Measurements from ENCODE around the gene SULT1C4.
"Not testable (repeated sequence)": the region's sequence is repeated elsewhere in the genome, so short reads cannot be mapped to it uniquely, and the experiment has no call there.

Gene SULT1C4

DNA sequence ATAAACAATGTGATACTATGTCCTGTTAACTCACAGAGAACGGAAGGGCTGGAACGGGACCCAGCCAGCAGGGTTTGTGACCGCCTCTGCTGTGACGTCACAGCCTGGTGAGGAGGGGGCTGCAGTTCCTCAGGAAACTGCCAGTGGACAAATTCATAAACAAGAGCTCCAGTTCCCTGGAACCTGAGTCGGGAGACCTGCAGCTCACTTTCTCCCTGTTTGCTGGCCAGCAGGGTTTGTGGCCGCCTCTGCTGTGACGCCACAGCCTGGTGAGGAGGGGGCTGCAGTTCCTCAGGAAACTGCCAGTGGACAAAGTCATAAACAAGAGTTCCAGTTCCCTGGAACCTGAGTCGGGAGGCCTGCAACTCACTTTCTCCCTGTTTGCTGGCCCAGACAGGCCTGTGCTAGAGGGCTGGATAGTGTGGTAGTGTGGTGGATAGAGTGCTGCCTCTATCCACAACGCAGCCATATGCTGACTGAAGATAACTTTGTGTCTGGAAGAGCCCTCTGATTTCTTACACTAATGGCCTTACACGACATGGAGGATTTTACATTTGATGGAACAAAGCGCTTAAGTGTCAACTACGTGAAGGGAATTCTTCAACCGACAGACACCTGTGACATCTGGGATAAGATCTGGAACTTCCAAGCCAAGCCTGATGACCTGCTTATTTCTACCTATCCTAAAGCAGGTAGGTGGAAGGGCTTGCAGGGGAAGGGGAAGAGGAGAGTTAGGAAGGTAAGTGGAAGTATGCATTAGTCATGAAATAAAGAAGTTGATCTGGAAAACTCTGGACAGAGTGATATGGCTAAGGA is at the start of gene SULT1C4:
TSS of gene SULT1C4 (plus strand) at position 140 of the 816 bp plus-strand sequence. CDS start at position 524, 384 bp downstream.
- no peak for DNase-seq (ENCODE audit: low spot score)

DNA sequence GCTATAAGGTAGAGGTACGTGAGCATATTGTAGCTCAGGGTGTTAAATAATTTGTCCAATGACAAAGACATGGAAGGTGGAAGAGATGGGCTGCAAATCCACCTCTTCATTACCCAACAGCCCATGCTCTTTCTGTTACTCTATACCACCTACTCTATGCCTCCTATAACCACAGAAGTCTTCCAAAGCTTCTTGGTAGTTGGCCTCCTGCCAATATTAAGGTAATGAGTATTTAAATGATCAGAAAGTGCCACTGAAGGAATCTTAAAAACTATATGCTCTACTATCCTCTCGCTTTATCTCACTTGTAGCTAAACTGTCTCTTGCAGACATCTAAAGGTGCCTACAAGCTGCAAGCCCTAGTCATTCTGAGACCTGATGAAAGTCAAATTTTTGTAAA is 48.0 kb upstream of the SULT1C4 start:
- no peak for DNase-seq (ENCODE audit: low spot score)

DNA sequence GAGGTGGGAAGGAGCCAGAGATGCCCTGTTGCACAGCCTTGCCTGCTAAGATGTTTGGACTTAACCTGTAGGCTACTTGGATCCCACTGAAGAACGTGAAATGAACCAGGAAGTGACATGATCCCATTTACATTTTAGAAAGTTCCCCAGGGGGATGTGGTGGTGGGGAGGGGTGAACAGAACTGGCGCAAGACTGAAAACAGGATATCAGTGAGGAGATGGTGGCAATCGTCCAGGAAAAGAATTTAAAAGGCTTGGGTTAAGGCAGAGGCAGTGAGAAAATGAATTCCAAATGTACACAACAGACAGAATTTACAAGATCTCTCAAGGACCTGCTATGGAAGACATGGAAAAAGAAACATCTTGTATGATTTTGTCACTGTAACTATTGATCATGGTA is 46.8 kb upstream of the SULT1C4 start:
- DNase-seq (ENCODE audit: low spot score), result no peak

DNA sequence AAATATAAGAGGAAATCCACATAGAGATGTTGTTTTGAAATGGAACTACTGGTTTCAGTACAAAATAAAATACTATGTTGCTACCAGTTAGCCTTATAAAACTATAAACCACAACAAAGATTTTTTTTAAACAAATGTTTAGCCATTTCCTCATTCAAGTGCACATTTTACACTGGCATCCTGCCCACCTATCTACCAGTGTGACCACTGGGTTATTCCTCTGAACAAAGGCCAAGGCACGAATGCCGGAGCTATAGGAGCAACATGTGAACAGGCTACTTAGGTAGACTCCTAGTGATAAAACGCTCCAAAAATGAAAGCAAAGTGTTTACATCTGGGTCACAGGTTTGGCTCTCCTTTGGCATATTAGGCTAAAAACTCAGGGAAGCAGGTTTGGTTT is 31.8 kb upstream of the SULT1C4 start:
- no peak for DNase-seq (ENCODE audit: low spot score)

DNA sequence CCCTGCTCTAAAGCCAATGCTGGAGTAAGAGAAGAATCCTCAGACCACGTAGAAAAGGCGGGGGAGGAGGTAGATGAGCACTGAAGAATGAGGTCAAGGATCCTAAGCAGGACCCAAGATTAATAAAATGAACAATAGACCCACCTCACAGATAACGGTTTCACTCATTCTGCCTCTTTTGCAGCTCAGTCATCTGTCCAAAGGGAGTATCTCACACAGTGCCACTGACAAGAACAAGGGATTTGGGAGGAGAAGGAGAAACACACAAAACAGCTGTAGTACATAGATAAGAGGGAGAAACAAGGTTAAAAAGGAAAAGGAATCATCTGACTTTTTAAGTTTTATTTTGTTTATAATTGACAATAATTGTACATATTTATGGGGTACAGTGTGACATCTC is 30.9 kb upstream of the SULT1C4 start:
- no peak for DNase-seq (ENCODE audit: low spot score)

DNA sequence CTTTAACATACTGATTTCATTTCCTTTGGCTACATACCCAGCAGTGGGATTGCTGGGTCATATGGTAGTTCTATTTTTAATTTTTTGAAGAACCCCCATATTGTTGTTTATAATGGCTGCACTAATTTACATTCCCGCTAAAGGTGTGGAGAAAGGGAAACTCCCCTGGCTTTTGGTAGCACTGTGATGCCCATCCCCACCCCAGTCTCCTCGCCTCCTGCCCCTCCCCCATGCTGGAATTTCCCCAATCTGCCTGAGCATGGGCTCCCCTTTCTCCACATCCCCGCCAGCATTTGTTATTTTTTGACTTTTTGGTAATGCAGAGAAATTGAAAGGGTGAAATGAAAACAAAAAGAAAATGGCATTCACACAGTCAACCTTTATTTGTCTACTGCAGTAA is 30.0 kb upstream of the SULT1C4 start:
- no peak for DNase-seq (ENCODE audit: low spot score)

DNA sequence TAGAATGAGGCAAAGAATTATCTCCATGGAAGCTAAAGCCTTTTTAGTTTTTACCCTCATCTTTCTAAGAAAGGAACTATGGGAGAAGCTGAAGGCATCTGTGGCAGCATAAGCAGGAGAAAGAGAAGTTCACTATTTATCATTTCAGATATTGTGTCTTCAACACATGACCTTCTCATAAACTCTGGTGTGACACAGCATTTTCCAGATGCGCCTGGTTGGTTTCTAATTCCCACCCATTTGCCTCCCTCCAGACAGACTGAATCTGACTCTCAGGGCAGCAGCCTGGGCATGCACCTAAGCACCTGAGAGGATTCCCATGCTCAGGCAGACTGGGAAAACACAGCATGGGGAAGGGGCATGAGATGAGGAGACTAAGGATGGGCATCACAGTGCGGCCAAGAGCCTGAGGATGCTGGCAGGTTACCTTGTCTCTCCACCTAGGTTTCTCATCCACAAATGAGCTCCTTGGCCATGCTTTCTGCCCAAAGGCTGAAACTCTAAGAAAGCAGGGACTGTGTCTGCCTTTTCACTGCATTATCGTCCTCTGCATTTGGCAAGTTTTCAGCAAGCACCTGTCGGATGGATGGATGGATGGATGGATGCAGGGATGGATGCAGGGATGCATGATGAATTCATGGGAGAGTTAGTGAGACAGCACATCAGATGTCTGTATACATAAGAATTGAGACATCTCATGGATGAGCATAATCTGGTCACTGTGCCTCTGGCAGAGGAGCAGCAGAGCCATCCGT is 28.8 kb upstream of the SULT1C4 start:
- DNase-seq (ENCODE audit: low spot score), result no peak

DNA sequence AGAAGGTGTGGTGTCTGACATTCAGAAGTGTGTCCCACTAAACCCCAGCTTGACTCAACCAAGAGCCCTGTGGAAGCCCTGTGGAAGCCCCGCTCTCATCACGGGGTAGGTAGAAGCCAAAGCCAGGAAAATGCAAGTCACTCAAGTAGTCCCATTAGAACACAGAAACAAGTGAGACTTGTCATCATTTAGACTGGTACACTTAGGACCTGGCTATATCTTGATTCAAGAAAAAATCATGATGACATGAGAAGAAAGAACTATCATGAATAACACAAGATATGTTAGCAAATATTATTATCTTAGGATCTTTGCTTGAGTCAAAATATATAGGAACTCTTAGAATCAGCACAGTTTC is 28.2 kb upstream of the SULT1C4 start:
- DNase-seq (ENCODE audit: low spot score), result no peak

DNA sequence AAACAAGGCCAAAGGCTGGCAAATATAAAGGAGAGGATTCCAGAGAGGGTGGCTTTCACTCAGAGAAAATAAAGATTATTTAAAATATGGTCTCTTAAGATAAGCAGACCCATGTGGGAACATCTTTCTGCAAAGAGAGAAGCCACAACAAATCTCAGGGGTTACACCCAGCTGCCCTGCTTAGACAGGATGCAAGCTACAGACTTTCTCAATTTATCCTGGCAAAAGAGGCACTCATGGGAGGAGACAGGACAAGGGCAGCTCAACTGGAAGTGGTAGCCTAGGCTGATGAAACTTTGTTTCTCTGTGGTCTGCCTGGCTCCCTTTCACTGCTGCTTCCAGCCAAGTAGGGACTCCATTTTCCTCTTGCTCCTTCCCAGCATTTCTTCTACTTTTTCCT is 25.9 kb upstream of the SULT1C4 start:
- no peak for DNase-seq (ENCODE audit: low spot score)

DNA sequence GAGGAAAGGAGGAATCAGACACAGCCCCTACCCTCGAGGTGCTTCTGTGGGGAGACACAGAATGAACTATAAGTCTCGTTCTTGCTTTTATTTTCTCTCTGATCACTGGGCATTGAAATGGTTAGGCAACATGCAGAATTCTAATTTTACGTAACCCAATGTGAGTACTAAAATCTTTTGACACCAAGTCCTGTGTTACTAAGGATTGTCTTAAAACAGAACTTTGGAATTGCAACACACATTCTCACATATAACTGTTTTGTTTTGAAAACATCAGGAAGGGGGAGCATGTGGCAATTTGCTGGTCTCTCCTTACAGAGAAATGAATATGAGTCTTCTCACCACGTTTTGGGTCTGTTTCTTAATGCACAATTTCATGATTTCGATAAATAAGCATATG is 23.6 kb upstream of the SULT1C4 start:
- DNase-seq (ENCODE audit: low spot score), result no peak

DNA sequence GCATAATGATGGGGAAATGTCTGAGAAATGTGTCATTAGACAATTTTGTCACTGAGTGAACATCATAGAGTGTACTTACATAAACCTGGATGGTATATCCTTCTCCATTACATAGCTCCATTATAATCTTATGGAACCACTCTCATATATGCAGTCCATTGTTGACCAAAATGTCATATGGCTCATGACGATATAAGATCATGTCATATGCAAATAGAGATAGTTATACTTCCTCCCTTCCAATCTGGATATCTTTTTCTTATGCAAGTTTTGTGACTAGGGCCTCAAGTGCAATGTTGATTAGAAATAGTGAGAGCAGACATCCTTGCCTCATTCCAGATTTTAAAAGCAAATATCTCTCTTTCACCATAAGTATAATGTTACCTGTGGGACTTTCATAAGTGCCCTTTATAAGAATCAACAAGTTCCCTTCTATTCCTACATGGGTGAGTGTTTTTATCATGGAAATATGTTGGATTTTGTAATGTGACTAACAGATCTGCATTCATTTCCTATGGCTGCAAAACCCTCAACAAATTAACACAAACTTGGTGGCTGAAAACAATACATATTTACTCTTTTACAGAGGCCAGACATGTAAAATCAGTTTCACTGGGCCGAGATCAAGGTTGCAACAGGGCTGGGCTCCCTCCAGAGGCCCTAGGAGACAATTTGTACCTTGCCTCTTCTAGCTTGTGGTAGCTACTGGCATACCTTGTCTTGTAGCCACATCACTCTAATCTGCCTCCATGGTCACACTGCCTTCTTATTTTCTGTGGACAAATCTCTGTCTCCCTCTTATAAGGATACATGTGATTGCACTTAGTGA is 21.6 kb upstream of the SULT1C4 start:
- DNase-seq (ENCODE audit: low spot score), result no peak

DNA sequence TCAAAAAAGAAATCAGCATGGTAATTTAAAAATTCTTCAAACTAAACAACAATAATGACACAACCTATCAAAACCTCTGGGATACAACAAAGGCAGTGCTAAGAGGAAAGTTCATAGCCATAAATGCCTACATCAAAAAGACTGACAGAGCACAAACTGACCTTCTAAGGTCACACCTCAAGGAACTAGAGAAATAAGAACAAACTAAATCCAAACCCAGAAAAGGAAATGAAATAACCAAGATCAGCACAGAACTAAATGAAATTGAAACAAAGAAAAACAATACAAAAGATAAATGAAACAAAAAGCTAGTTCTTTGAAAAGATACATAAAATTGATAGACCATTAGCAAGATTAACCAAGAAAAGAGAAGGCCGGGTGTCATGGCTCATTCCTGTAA is 18.4 kb upstream of the SULT1C4 start:
- not testable (repeated sequence) for DNase-seq (ENCODE audit: low spot score)

DNA sequence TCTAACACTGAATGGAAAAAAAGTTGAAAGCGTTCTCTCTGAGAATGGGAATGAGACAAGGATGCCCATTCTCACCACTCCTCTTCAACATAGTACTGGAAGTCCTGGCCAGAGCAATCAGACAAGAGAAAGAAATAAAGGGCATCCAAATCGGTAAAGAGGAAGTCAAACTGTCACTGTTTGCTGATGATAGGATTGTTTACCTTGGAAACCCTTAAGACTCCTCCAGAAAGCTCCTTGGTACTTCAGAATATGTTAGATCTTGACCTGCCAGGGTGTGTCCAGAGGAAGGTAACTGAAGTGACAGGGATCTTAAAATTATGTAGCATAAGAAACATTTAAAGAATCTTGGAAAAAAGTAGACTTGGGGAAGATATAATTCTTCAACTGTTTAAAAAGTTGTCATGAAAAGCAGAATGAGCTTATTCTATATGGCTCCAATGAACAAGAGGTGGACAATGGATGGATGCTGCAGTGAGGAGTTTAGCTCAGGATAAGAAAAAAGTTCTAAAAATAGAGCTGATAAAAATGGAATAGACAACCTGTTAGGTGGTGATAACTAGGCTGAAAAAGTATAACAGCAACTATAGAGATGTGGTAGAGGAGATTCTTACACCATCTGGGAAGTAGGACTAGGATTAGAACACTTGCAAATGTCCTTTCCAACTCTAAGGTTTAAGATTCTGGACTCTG is 16.8 kb upstream of the SULT1C4 start:
- no peak for DNase-seq (ENCODE audit: low spot score)

DNA sequence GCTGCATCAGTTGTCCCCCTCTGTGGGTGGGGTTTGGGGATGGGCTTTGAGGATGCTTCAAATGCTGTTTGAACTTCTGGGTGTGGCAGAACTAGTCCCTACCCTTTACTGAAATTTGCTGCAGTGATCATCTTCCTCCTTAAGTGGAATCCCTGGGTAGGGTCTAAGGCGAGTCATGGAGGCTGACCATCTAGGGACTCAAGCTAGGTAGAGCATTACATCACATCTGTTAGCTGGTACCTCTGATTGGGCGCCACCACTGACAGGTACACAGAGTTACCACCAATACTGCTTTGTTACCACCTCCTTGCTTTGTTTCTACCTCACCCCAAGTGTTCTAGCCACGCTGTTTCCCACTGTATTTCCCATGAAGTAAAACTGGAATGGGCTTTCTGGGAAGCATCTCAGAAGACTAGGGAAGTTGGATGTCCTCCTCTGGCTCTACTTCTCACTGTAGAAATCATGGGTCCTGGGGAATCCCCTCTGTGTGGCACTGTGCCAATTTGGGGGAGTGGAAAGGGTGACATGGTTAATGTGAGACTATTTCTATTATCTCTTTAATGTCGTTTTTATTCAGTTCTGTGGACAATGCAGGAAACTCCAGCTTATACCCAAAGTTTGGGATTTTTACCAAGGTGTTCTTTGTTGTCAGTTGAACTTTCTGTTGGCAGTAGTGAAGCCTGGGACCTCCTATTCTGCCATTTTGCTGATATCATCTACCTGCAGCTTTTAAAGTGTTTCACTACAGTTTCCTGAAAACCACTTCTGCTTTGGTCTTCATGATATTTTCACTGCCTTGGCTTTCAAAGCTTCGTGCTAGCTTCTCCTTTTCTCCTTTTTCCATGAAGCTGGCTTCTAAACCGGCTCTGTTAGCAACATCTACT is 14.5 kb upstream of the SULT1C4 start:
- no peak for DNase-seq (ENCODE audit: low spot score)

DNA sequence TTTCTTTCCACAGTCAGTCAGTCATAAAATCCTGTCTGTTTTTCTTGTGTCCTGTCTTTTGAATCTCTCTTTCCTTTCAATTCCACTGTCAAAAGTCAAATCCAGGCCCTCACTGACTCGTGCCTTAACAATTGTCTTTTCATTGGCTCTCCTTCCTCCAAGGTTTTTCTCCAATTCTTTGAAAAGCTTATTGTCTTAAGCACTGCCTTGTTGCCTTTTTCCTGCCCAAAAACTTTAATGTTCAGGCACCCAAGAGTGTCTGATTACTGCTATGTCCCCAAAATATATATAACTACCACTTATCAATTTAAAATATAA is 13.9 kb upstream of the SULT1C4 start:
- DNase-seq (ENCODE audit: low spot score), result no peak

DNA sequence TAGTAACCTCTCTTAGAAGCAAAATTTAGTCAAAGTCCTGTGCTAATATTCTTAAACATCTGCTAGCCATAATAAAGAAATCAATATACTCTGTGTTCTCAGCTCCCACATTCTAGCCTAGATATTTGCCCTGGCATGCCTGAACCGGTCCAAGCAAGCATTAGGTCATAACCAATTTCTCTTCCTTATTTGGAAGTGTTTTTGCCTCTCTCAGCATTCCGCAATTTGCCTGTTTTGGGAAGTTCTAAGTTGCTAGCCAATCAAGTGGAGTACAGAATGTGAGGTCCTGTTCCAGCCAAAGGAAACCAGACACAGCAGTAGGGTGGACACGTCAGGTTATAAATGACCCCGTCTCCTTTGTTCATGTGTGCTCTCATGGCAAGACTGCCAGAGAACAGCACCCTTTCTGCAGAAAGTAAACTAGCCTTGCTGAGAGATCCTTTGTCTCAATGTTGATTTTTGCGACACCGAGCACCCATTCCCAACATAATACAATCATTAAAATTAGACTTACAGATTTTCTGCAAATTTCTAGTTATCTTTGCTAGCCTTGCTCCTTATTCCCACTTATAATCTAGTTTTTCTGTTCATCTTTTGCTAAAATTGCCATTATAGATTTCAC is 13.0 kb upstream of the SULT1C4 start:
- DNase-seq (ENCODE audit: low spot score), result no peak

DNA sequence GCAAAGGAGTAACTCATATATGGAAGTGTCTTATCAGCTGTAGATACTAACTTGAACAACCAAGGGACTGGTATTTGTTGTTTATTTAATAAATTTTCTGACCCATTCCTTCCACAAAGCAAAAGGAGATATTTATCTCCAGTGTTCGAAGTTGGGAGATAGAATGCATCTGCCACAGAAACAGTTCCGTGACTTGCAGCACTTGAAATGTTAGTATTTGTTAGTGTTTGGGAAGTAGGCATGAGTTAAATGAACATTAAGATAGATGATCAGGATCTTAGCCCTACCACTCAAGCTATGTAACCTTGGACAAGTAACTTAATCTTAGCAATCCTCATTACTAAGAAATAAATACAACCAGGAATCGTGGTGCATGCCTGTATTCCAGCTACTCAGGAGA is 12.1 kb upstream of the SULT1C4 start:
- no peak for DNase-seq (ENCODE audit: low spot score)

DNA sequence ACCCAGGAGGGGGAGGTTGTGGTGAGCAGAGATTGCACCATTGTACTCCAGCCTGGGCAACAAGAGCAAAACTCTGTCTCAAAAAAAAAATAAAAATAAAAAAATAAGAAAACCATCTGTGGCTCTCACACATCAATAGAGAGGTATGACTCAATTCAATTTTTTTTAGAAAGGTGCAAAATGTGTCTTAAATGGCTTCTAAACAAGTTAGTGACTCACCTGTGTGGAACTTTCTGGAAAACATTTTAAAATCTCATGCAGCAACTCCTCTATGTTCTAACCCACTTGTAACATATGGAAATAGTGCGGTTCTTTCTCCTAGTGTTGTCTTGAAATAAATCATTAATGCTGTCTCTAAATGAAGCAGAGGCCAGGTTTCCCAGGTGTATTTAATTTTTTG is 10.7 kb upstream of the SULT1C4 start:
- DNase-seq (ENCODE audit: low spot score), result no peak

DNA sequence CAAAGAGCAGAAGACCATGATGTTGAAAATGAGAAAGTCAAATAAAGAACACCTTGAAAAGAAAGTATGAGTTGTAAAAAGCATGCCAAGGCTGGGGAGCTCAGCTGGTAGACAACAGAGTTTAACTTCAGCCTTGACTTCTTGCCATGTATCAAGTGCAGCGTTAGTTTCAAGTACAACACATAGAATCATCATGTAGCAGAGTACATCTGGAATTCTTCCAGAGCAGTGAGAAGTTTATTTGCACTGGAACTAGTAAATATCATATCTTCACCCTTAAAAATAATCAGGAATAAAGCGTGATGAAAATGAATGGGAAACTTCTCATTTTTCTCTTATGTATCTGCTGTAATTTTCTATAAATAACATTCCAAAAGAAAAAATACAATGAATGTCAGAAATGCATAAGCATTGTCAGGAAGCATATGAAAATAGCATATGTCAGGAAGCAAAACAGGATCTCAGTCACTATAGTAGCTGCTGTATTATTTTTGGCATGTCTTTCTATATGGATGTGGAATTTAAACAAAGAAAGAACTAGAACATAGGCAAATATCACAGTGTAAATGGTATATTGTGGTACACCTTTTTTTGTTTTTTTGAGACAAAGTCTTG is 10.1 kb upstream of the SULT1C4 start:
- no peak for DNase-seq (ENCODE audit: low spot score)

DNA sequence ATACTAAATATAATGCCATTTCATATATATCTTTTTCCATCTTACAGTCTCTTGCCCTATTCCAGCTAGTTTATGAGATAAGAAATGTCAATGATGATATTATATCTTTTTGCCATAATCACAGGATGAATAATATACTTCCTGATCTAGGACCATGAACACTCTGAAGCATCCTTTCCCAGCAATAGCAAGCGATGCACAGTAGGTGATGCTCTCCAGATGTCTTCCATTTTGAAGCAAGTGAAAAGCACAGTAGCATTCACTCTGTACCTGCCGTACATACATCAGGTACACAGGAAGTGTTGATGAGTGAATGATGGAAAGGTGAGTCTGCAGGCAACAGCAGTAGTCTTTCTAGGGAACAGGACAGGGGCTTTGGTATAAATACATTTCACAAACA is 8.6 kb upstream of the SULT1C4 start:
- DNase-seq (ENCODE audit: low spot score), result no peak

All from D341Med (cell line).